Spleen (tissue), 11 donors: ENCODE results near the gene ACACB. TPM values are rescaled to one million over a fixed set of nuclear protein-coding genes. Genes with fewer than 3 reads are reported as not detected.
A peak's percentile ranks its signal among the peaks of the same experiment; 100 is the strongest.

Experiments used
- DNase-seq: peaks from one replicate; pipeline ENCODE4 v3.0.0-alpha.2; 2020
- H3K27ac ChIP-seq, 8 donors: fragments of 200-600 bp; sonication (generic) in 7 of 8; 1 replicate in 4 of 8; 2 replicates in 4 of 8; pipeline versions ENCODE4 v1.5.0 to v1.8.0; 2016 to 2021; ENCODE audit warnings: inconsistent platforms in 4 of 8, mild to moderate bottlenecking in 4 of 8, moderate library complexity in 1 of 8
- H3K27me3 ChIP-seq, 7 donors: fragments of 200-600 bp; sonication (generic) in 6 of 7; replicated peaks in 1 of 7; 1 replicate in 4 of 7; 2 replicates in 3 of 7; pipeline versions ENCODE4 v1.5.0 to v1.8.0; 2016 to 2021; ENCODE audit warnings: inconsistent platforms in 3 of 7, mild to moderate bottlenecking in 1 of 7
- H3K36me3 ChIP-seq, 6 donors: fragments of 200-600 bp; sonication (generic) in 5 of 6; 1 replicate in 4 of 6; 2 replicates in 2 of 6; pipeline versions ENCODE4 v1.5.0 to v1.8.0; 2016 to 2021; ENCODE audit warnings: inconsistent platforms in 2 of 6
- H3K4me1 ChIP-seq, 6 donors: fragments of 200-600 bp; sonication (generic) in 5 of 6; 1 replicate in 3 of 6; 2 replicates in 3 of 6; pipeline versions ENCODE4 v1.5.0 to v1.8.0; 2016 to 2021; ENCODE audit warnings: inconsistent platforms in 3 of 6
- H3K4me3 ChIP-seq, 8 donors: fragments of 200-600 bp; sonication (generic) in 7 of 8; 1 replicate in 4 of 8; 2 replicates in 4 of 8; pipeline versions ENCODE4 v1.5.0 to v1.8.0; 2016 to 2021; ENCODE audit warnings: inconsistent platforms in 4 of 8, mild to moderate bottlenecking in 4 of 8, moderate library complexity in 2 of 8
- H3K9me3 ChIP-seq, 8 donors: fragments of 200-600 bp; sonication (generic) in 7 of 8; 1 replicate in 4 of 8; 2 replicates in 4 of 8; pipeline versions ENCODE4 v1.5.0 to v1.8.0; 2016 to 2021; ENCODE audit warnings: inconsistent platforms in 4 of 8
- CTCF ChIP-seq, 11 experiments: fragments of 200-600 bp in 7 of 11; fragments of 450-650 bp in 4 of 11; sonication (generic) in 4 of 11; IDR thresholded peaks in 8 of 11; conservative IDR thresholded peaks in 3 of 11; 1 replicate in 7 of 11; 2 replicates in 4 of 11; pipeline versions ENCODE4 v1.4.0 to v1.8.0; 2016 to 2021; ENCODE audit warnings: antibody characterized with exemption in 11 of 11, inconsistent platforms in 4 of 11, mild to moderate bottlenecking in 1 of 11
- POLR2A ChIP-seq, 3 donors: fragments of 450-650 bp; IDR thresholded peaks; one replicate each; pipeline ENCODE4 v1.5.1; 2017; ENCODE audit warnings: antibody characterized with exemption in 3 of 3, mild to moderate bottlenecking in 1 of 3
- POLR2AphosphoS5 ChIP-seq, 3 donors: sonication (generic); formaldehyde crosslinking; IDR thresholded peaks; one replicate each; pipeline ENCODE4 v1.5.1; 2017; ENCODE audit warnings: antibody characterized with exemption in 3 of 3
- WGBS, 5 donors: extraction: QIAGEN DNeasy Blood & Tissue Kit in 3 of 5; methylation state at CpG; one replicate each; pipeline versions ENCODE4 v1.1.5 to v1.1.7; 2013 to 2018; 5-methylcytosine and 5-hydroxymethylcytosine counted together
- intact Hi-C: fragments of 100-400 bp; cut with DNase I; formaldehyde crosslinking; loops from one replicate; pipeline ENCODE4 v1.15.0; 2023; ENCODE audit warnings: low total_unique reads
- polyA plus RNA-seq, 3 donors: library from polyadenylated mRNA; stranded (reverse); fragments of 200-250 nt; gene quantifications; one replicate each; pipeline ENCODE4 v1.2.1, GENCODE V29; 2013
- total RNA-seq, 7 donors: library from RNA; depleted of rRNA in 3 of 7; stranded (reverse); fragments of >200 nt in 3 of 7; fragmentation: NEBNext Ultra II Directional in 4 of 7; extraction: Animal tissue kit (Norgen Biotek cat#: 25700) in 4 of 7; gene quantifications; one replicate each; pipeline versions ENCODE4 v1.1.0 to v1.2.1, GENCODE V29; 2016 to 2021
- donor health status: healthy with polysubstance abuse.
- donor health status: DM: no; HTN: no; CAD: no; lungs with moderate emphysema.
- donor health status: DM: no; HTN: no; CAD: no.
- donor health status: Bipolar disorder and iron deficiency.
- donor health status: healthy.
- donor health status: DM: no; HTN: no; CAD: no.
- donor health status: DM: yes; HTN: yes; CAD: no.

ACACB gene
- total and polyA plus RNA-seq, 10 donors, result 2.8 to 111 (median 29.1) TPM

- H3K27ac ChIP-seq, result peak overlapping the region in 6 of 8 donors; percentile 2 to 93 (median 84)
- peaks cover 0 to 16% (median 6%) of the 10 kb centered on the region in 6 donors for H3K36me3 ChIP-seq
- H3K27me3 ChIP-seq, result no peaks in the 10 kb centered on the region
- TF ChIP-seq POLR2A (IDR thresholded peaks at IDR 0.05), result no peak
- no peak for TF ChIP-seq POLR2AphosphoS5 (IDR thresholded peaks at IDR 0.05)
- TF ChIP-seq CTCF (IDR thresholded peaks at IDR 0.05 in 8 of 11, conservative IDR thresholded peaks at IDR 0.05 in 3 of 11), result no peak
- WGBS, 5 donors, result 90 to 94% (median 90%) methylated on average over 5 of the region's 5 CpGs
- peaks cover 15 to 88% (median 53%) of the 10 kb centered on the region in 6 donors for H3K4me1 ChIP-seq
- no peak for DNase-seq
- intact Hi-C loops, result no loop called here
- H3K9me3 ChIP-seq, result no peaks in the 10 kb centered on the region
- peak overlapping the region in 1 of 8 donors; percentile 1 for H3K4me3 ChIP-seq
These were observed 2.6 kb upstream of the ACACB start for GRCh38 chr12:109113661-109114321.

- intact Hi-C loops, result no loop called here
- H3K9me3 ChIP-seq, result no peaks in the 10 kb centered on the region
- H3K27ac ChIP-seq, result peak overlapping the region in 6 of 8 donors; percentile 30 to 93 (median 84)
- TF ChIP-seq POLR2AphosphoS5 (IDR thresholded peaks at IDR 0.05) (no peak), POLR2A (IDR thresholded peaks at IDR 0.05) (no peak), CTCF (IDR thresholded peaks at IDR 0.05 in 8 of 11, conservative IDR thresholded peaks at IDR 0.05 in 3 of 11) (no peak)
- H3K27me3 ChIP-seq, result no peaks in the 10 kb centered on the region
- peaks cover 15 to 97% (median 53%) of the 10 kb centered on the region in 6 donors for H3K4me1 ChIP-seq
- H3K36me3 ChIP-seq, result peaks cover 0 to 10% (median 3%) of the 10 kb centered on the region in 6 donors
- 73 to 92% (median 86%) methylated on average over 2 of the region's 2 CpGs for WGBS, 5 donors
- H3K4me3 ChIP-seq, result no peak overlapping the region
- no peak for DNase-seq
These were observed 1.7 kb upstream of the ACACB start for GRCh38 chr12:109114644-109115043.

- intact Hi-C loops, result no loop called here
- peaks cover 0 to 2% (median 0%) of the 10 kb centered on the region in 6 donors for H3K36me3 ChIP-seq
- peak; percentile 9 for DNase-seq
- TF ChIP-seq POLR2A (IDR thresholded peaks at IDR 0.05) (no peak), POLR2AphosphoS5 (IDR thresholded peaks at IDR 0.05) (no peak), CTCF (IDR thresholded peaks at IDR 0.05 in 8 of 11, conservative IDR thresholded peaks at IDR 0.05 in 3 of 11) (no peak)
- H3K4me3 ChIP-seq, result peak overlapping the region in 1 of 8 donors; percentile 22
- H3K27ac ChIP-seq, result peak overlapping the region; percentile 30 to 93 (median 84)
- H3K4me1 ChIP-seq, result peaks cover 15 to 90% (median 53%) of the 10 kb centered on the region in 6 donors
- WGBS, 5 donors, result 62 to 87% (median 69%) methylated on average over 3 of the region's 3 CpGs
- H3K9me3 ChIP-seq, result no peaks in the 10 kb centered on the region
- H3K27me3 ChIP-seq, result no peaks in the 10 kb centered on the region
These were observed 1.0 kb upstream of the ACACB start for GRCh38 chr12:109115404-109115757.

- Histone ChIP-seq H3K4me1 (peaks cover 15 to 80% (median 45%) of the 10 kb centered on the region in 6 donors), H3K27me3 (no peaks in the 10 kb centered on the region), H3K36me3 (no peaks in the 10 kb centered on the region), H3K9me3 (no peaks in the 10 kb centered on the region), H3K4me3 (no peak overlapping the region), H3K27ac (peak overlapping the region in 6 of 8 donors; percentile 55 to 93 (median 84))
- no peak for TF ChIP-seq POLR2AphosphoS5 (IDR thresholded peaks at IDR 0.05)
- TF ChIP-seq CTCF (IDR thresholded peaks at IDR 0.05 in 8 of 11, conservative IDR thresholded peaks at IDR 0.05 in 3 of 11), result no peak
- peak; percentile 25 for DNase-seq
- intact Hi-C loops, result no loop called here
- 77 to 85% (median 82%) methylated on average over 12 of the region's 12 CpGs for WGBS, 5 donors
These were observed 193 bp downstream of the ACACB start for GRCh38 chr12:109116611-109116949.
